Measurements from ENCODE around the gene FTL.

The FTL gene

DNA sequence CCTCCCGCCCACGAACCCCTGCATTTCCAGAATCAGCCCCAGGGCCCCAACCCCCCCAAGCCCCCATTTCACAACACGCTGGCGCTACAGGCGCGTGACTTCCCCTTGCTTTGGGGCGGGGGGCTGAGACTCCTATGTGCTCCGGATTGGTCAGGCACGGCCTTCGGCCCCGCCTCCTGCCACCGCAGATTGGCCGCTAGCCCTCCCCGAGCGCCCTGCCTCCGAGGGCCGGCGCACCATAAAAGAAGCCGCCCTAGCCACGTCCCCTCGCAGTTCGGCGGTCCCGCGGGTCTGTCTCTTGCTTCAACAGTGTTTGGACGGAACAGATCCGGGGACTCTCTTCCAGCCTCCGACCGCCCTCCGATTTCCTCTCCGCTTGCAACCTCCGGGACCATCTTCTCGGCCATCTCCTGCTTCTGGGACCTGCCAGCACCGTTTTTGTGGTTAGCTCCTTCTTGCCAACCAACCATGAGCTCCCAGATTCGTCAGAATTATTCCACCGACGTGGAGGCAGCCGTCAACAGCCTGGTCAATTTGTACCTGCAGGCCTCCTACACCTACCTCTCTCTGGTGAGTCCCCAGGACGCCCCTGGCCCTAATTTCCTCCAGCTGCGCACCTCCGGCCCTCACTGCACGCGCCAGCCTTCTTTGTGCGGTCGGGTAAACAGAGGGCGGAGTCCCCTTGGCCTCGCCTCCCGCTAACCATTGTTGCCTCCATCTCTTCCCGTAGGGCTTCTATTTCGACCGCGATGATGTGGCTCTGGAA lies at the start of gene FTL:
FTL (plus strand) TSS at position 270 of the 766 bp plus-strand sequence; CDS start at position 469, 199 bp downstream.
- TF ChIP-seq, protein P1, sequence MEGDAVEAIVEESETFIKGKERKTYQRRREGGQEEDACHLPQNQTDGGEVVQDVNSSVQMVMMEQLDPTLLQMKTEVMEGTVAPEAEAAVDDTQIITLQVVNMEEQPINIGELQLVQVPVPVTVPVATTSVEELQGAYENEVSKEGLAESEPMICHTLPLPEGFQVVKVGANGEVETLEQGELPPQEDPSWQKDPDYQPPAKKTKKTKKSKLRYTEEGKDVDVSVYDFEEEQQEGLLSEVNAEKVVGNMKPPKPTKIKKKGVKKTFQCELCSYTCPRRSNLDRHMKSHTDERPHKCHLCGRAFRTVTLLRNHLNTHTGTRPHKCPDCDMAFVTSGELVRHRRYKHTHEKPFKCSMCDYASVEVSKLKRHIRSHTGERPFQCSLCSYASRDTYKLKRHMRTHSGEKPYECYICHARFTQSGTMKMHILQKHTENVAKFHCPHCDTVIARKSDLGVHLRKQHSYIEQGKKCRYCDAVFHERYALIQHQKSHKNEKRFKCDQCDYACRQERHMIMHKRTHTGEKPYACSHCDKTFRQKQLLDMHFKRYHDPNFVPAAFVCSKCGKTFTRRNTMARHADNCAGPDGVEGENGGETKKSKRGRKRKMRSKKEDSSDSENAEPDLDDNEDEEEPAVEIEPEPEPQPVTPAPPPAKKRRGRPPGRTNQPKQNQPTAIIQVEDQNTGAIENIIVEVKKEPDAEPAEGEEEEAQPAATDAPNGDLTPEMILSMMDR (IDR thresholded peaks at IDR 0.05) = no peak

DNA sequence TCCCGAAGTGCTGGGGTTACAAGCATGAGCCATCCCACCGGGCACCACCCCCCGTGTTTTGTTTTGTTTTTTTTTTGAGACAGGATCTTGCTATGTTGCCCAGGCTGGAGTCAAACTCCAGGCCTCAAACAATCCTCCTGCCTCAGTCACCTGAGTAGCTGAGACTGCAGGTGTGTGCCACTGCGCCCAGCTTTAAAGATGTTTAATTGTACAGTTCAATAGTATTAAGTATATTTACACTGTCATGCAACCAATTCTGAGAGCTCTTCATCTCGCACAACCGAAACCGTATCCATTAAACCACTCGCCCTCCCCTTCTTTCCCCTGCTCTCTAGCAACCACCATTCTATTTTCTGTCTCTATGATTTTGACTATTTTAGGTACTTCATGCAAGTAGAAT lies 49.4 kb upstream of the FTL start:
- TF ChIP-seq, protein P1 (IDR thresholded peaks at IDR 0.05) = no peak

- TF ChIP-seq, protein P1 (IDR thresholded peaks at IDR 0.05) = no peak
Measured at GRCh38 chr19:48918071-48918470, 47.0 kb upstream of the FTL start.

GRCh38 chr19:48918801-48919247 lies 46.3 kb upstream of the FTL start:
- TF ChIP-seq, protein P1 (IDR thresholded peaks at IDR 0.05) = no peak

- TF ChIP-seq, protein P1 (IDR thresholded peaks at IDR 0.05) = no peak
Measured at GRCh38 chr19:48920949-48921348, 44.2 kb upstream of the FTL start.

- TF ChIP-seq, protein P1 (IDR thresholded peaks at IDR 0.05) = no peak
Measured at GRCh38 chr19:48921721-48922500, 43.2 kb upstream of the FTL start.

DNA sequence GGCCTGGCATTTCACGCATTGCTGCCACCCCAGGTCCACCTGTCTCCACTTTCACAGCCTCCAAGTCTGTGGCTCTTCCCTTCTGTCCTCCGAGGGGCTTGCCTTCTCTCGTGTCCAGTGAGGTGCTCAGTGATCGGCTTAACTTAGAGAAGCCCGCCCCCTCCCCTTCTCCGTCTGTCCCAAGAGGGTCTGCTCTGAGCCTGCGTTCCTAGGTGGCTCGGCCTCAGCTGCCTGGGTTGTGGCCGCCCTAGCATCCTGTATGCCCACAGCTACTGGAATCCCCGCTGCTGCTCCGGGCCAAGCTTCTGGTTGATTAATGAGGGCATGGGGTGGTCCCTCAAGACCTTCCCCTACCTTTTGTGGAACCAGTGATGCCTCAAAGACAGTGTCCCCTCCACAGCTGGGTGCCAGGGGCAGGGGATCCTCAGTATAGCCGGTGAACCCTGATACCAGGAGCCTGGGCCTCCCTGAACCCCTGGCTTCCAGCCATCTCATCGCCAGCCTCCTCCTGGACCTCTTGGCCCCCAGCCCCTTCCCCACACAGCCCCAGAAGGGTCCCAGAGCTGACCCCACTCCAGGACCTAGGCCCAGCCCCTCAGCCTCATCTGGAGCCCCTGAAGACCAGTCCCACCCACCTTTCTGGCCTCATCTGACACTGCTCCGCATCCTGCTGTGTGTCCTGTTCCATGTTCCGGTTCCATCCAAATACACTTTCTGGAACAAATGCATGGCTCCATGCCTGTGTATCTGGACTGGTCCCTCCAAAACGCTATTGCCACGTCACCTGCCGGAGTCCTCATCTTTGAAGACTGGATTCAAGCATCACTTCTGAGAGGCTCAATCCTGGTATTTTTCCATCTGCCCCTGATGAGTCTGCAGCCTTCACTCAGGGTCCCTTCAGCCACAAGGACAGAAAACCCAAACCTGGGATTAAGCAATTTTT lies 42.3 kb upstream of the FTL start:
- TF ChIP-seq, protein P1 (IDR thresholded peaks at IDR 0.05) = no peak
